ENCODE results near the gene SBNO2. TPM values are rescaled to one million over a fixed set of nuclear protein-coding genes. Genes with fewer than 3 reads are reported as not detected.

Gene SBNO2
- total and polyA plus RNA-seq, 2 donors (not counting 1 experiment from before 2014, with no cell fraction given) = 42.8 to 83.3 TPM

- Mint-ChIP-seq H3K27ac (peak overlapping the region; percentile 92), H3K9me3 (ENCODE audit: insufficient read depth) (no peaks in the 10 kb centered on the region), H3K4me1 (peaks cover 25% of the 10 kb centered on the region), H3K27me3 (no peaks in the 10 kb centered on the region), H3K4me3 (peak overlapping the region; percentile 94)
- no peaks in the 10 kb centered on the region for H3K27me3 ChIP-seq (replicated peaks in 1 of 4; ENCODE audit: control extremely low read depth in 1 of 4, control insufficient read depth in 3 of 4, insufficient read depth in 4 of 4, low read length in 3 of 4)
- H3K4me1 ChIP-seq (ENCODE audit: control insufficient read depth in 2 of 2, insufficient read depth in 2 of 2, low read length in 2 of 2) = peaks cover 16 to 32% of the 10 kb centered on the region in 2 donors
- peak overlapping the region; percentile 98 for H3K4me2 ChIP-seq (replicated peaks; ENCODE audit: low read depth, low read length, poor library complexity, severe bottlenecking)
- under 1% methylated on average over 78 of the region's 78 CpGs for WGBS (ENCODE audit: insufficient coverage)
- H3K9me3 ChIP-seq (ENCODE audit: control extremely low read depth in 1 of 3, control insufficient read depth in 2 of 3, insufficient read depth in 1 of 3, low read length in 2 of 3) = no peaks in the 10 kb centered on the region
- intact Hi-C loops (cut with micrococcal nuclease) = no loop called here
- H4K20me1 ChIP-seq (ENCODE audit: control insufficient read depth, insufficient read depth, low read length, poor library complexity, severe bottlenecking) = peaks cover 49% of the 10 kb centered on the region
- peaks cover 0 to 12% of the 10 kb centered on the region in 2 experiments for H3K36me3 ChIP-seq (replicated peaks in 1 of 2; ENCODE audit: control extremely low read depth in 1 of 2, control insufficient read depth in 1 of 2, extremely low read depth in 1 of 2, insufficient read depth in 2 of 2, low read length in 1 of 2)
- peak overlapping the region; percentile 48 to 77 (median 63) for H3K4me3 ChIP-seq (ENCODE audit: control extremely low read depth in 1 of 5, extremely low read depth in 1 of 5, insufficient read depth in 1 of 5, low read depth in 2 of 5, low read length in 4 of 5)
- peak overlapping the region; percentile 83 for H3K9ac ChIP-seq (ENCODE audit: low read length)
- TF ChIP-seq CTCF (IDR thresholded peaks at IDR 0.05) (no peak), EZH2 (IDR thresholded peaks at IDR 0.05; ENCODE audit: borderline replicate concordance, insufficient read depth, low read depth, low read length, poor library complexity, severe bottlenecking) (no peak)
- ChIA-PET CTCF (interaction anchor here (0.6 to 0.7 kb wide), 2 partner anchors 89 to 350 kb away, joined by 3 read pairs; no protein-coding TSS in a partner anchor), POLR2A (interaction anchor here (0.5 kb wide), 2 partner anchors 21 to 40 kb away, joined by 3 to 5 read pairs; no protein-coding TSS in a partner anchor)
- H3K27ac ChIP-seq (ENCODE audit: low read length in 2 of 2) = peak overlapping the region in 1 of 2 donors; percentile 64
- DNase-seq (peak; percentile 52), ATAC-seq (ENCODE audit: low read depth) (no peak)
- H3K79me2 ChIP-seq (ENCODE audit: control insufficient read depth, insufficient read depth, low read length) = peaks cover 55% of the 10 kb centered on the region
- peak overlapping the region; percentile 42 for H2AFZ ChIP-seq (ENCODE audit: insufficient read depth, low read depth, low read length, poor library complexity, severe bottlenecking)
These were observed 32.2 kb upstream of the SBNO2 start for GRCh38 chr19:1206150-1206863.
